ENCODE results near the gene STAB1. TPM values are rescaled to one million over a fixed set of nuclear protein-coding genes. Genes with fewer than 3 reads are reported as not detected.

The STAB1 gene, protein sequence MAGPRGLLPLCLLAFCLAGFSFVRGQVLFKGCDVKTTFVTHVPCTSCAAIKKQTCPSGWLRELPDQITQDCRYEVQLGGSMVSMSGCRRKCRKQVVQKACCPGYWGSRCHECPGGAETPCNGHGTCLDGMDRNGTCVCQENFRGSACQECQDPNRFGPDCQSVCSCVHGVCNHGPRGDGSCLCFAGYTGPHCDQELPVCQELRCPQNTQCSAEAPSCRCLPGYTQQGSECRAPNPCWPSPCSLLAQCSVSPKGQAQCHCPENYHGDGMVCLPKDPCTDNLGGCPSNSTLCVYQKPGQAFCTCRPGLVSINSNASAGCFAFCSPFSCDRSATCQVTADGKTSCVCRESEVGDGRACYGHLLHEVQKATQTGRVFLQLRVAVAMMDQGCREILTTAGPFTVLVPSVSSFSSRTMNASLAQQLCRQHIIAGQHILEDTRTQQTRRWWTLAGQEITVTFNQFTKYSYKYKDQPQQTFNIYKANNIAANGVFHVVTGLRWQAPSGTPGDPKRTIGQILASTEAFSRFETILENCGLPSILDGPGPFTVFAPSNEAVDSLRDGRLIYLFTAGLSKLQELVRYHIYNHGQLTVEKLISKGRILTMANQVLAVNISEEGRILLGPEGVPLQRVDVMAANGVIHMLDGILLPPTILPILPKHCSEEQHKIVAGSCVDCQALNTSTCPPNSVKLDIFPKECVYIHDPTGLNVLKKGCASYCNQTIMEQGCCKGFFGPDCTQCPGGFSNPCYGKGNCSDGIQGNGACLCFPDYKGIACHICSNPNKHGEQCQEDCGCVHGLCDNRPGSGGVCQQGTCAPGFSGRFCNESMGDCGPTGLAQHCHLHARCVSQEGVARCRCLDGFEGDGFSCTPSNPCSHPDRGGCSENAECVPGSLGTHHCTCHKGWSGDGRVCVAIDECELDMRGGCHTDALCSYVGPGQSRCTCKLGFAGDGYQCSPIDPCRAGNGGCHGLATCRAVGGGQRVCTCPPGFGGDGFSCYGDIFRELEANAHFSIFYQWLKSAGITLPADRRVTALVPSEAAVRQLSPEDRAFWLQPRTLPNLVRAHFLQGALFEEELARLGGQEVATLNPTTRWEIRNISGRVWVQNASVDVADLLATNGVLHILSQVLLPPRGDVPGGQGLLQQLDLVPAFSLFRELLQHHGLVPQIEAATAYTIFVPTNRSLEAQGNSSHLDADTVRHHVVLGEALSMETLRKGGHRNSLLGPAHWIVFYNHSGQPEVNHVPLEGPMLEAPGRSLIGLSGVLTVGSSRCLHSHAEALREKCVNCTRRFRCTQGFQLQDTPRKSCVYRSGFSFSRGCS (N-terminal part only)
- total RNA-seq: 100 to 1,000 TPM in 4 of 6 donors, 10 to 100 TPM in 2; 42.9 to 259 (median 125) TPM

DNA sequence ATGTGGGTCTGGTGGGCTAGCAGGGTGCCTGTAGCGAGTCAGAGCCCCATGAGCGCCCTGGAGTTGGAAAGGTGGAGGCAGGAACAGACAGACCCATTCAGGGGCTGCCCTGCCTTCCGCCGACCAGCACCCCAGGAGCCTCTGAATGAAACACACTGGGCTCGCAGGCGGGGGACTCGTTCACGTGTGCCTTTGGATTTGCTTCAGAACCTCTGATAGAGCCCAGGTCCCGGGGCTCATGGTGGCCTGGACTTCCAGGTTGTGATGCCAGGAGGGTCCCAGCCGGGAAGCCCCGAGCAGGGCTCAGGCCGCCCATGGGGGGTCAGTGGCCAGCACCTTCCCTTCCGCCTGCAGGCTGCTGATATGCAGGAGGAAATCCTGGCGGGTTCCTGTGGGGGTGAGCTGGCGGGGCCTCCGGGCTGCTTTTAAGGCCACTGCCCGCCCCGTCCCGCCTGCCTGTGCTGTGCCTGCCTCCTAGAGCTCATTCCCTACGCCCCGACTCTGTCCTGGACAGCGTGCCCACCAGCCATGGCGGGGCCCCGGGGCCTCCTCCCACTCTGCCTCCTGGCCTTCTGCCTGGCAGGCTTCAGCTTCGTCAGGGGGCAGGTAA, at the start of gene STAB1:
TSS of gene STAB1 (plus strand) at position 453 of the 610 bp plus-strand sequence. CDS start at position 529, 76 bp downstream.
- peak within 1 kb of the TSS; percentile 76 to 84 (median 80) for H3K27ac ChIP-seq
- 40 to 44% methylated on average over 9 to 13 of the region's 25 CpGs for WGBS, 2 donors
- H3K4me1 ChIP-seq: peaks cover 58 to 78% (median 63%) of the 10 kb centered on the region in 4 donors

DNA sequence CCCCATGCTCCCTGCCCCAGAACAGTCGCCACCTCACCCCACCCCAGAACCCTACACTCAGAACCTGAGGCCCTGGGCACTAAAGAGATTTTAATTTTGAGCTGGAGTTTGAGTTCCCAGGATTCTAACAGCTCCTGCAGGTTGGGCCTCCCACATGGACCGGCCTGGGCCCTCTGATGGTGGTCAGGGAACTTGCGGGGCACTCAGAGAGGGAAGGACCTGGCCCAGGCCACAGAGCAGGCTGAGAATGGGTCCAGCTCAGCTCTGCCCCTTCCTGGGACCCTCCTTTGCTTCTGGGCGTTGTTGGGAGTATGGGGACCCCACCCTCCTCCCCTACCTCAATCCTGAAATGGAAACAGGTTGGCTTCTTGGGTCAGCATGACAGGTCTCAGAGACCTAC, 49.1 kb upstream of the STAB1 start:
- 83 to 100% methylated on average over 1 to 4 of the region's 4 CpGs for WGBS, 2 donors
- no peak for DNase-seq

More for the DNA sequence above, at the start of gene STAB1:
- DNase-seq: peak; percentile 52 to 86
- TF ChIP-seq EP300 (IDR thresholded peaks at IDR 0.05): peak in 2 of 4 donors; percentile 51 to 61
- TF ChIP-seq POLR2AphosphoS5 (IDR thresholded peaks at IDR 0.05): peak; percentile 58 to 60
- TF ChIP-seq, protein P1, sequence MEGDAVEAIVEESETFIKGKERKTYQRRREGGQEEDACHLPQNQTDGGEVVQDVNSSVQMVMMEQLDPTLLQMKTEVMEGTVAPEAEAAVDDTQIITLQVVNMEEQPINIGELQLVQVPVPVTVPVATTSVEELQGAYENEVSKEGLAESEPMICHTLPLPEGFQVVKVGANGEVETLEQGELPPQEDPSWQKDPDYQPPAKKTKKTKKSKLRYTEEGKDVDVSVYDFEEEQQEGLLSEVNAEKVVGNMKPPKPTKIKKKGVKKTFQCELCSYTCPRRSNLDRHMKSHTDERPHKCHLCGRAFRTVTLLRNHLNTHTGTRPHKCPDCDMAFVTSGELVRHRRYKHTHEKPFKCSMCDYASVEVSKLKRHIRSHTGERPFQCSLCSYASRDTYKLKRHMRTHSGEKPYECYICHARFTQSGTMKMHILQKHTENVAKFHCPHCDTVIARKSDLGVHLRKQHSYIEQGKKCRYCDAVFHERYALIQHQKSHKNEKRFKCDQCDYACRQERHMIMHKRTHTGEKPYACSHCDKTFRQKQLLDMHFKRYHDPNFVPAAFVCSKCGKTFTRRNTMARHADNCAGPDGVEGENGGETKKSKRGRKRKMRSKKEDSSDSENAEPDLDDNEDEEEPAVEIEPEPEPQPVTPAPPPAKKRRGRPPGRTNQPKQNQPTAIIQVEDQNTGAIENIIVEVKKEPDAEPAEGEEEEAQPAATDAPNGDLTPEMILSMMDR (IDR thresholded peaks at IDR 0.05): no peak
- no peak for TF ChIP-seq POLR2A (IDR thresholded peaks at IDR 0.05)
- peak within 1 kb of the TSS; percentile 22 to 49 (median 32) for H3K4me3 ChIP-seq
- no peaks in the 10 kb centered on the region for H3K27me3 ChIP-seq
- peaks cover 14 to 33% (median 28%) of the 10 kb centered on the region in 4 donors for H3K36me3 ChIP-seq
- no peaks in the 10 kb centered on the region for H3K9me3 ChIP-seq
- ATAC-seq (ENCODE audit: low FRiP score in 2 of 2): peak; percentile 4 to 47

DNA sequence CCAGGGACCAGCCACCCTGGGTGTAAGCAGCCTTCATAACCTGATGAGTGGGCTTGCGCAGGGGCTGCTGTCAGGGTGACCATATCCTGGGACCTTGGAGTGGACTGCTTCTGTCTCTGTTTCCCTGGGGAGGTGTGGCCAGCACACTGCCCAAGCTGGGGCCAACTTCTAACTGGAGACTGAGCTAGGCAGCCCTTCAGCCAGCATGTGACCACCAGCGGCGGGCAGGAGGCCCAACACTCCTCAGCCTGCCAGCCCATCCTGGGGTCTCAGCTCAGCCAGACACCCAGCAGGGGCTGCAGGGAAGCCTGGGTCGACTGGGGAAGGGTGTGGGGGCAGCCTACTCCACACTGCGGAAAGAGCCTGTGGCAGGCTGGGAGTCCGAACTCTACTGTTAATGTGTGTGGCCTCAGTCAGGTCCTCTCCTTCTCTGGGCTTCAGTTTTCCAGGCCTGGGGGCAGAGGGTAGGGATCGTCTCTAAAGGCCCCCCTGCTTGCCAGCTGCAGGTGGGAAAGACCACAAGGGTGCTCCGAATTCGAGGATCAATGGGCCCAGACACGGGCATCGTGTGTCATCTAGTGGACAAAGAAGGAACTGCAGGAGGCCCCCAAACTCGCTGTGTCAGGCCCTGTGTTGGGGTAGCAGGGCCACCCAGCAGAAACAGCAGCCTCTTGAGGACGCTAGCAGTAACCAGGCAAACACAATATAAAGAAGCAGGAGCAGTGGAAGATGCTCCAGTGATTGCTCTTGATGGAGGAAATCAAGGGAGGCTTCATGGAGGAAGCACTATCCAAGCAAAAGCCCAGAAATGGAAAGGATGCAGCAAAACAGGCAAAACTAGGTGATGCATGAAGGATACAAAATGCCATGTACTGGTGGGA, 48.3 kb upstream of the STAB1 start:
- H3K9me3 ChIP-seq: no peaks in the 10 kb centered on the region
- peak in 1 of 2 donors; percentile 78 for ATAC-seq (ENCODE audit: low FRiP score in 2 of 2)
- peak in 1 of 2 donors; percentile 61 for DNase-seq
- no peaks in the 10 kb centered on the region for H3K36me3 ChIP-seq
- TF ChIP-seq, protein P1 (IDR thresholded peaks at IDR 0.05): peak; percentile 97 to 100 (median 98)
- no peak for TF ChIP-seq POLR2A (IDR thresholded peaks at IDR 0.05)
- TF ChIP-seq POLR2AphosphoS5 (IDR thresholded peaks at IDR 0.05): no peak
- no peak for TF ChIP-seq EP300 (IDR thresholded peaks at IDR 0.05)
- H3K4me3 ChIP-seq: no peak overlapping the region
- no peaks in the 10 kb centered on the region for H3K27me3 ChIP-seq
- peak overlapping the region in 2 of 4 donors; percentile 29 to 36 for H3K27ac ChIP-seq
- 0 to 36% methylated on average over 6 to 13 of the region's 13 CpGs for WGBS, 2 donors
- peaks cover 15 to 21% (median 17%) of the 10 kb centered on the region in 4 donors for H3K4me1 ChIP-seq

More for the DNA sequence above, 49.1 kb upstream of the STAB1 start:
- Histone ChIP-seq H3K4me3 (no peak overlapping the region), H3K4me1 (peaks cover 15 to 26% (median 17%) of the 10 kb centered on the region in 4 donors), H3K27ac (peak overlapping the region in 2 of 4 donors; percentile 29 to 36), H3K36me3 (no peaks in the 10 kb centered on the region), H3K9me3 (no peaks in the 10 kb centered on the region), H3K27me3 (no peaks in the 10 kb centered on the region)
- no peak for ATAC-seq (ENCODE audit: low FRiP score in 2 of 2)
- TF ChIP-seq POLR2A (IDR thresholded peaks at IDR 0.05): no peak
- TF ChIP-seq, protein P1 (IDR thresholded peaks at IDR 0.05): no peak
- no peak for TF ChIP-seq POLR2AphosphoS5 (IDR thresholded peaks at IDR 0.05)
- TF ChIP-seq EP300 (IDR thresholded peaks at IDR 0.05): no peak
